HUDEP-2 (cell line): ENCODE measurements around the gene PEX7.
"Not testable (repeated sequence)": the region's sequence is repeated elsewhere in the genome, so short reads cannot be mapped to it uniquely, and the experiment has no call there.

Experiments
- DNase-seq, 76 experiments: peaks; one replicate each; lab custom pipeline; 2025; ENCODE audit not compliant: unreplicated experiment in 76 of 76; lab: John Stamatoyannopoulos, UW

PEX7 gene

DNA sequence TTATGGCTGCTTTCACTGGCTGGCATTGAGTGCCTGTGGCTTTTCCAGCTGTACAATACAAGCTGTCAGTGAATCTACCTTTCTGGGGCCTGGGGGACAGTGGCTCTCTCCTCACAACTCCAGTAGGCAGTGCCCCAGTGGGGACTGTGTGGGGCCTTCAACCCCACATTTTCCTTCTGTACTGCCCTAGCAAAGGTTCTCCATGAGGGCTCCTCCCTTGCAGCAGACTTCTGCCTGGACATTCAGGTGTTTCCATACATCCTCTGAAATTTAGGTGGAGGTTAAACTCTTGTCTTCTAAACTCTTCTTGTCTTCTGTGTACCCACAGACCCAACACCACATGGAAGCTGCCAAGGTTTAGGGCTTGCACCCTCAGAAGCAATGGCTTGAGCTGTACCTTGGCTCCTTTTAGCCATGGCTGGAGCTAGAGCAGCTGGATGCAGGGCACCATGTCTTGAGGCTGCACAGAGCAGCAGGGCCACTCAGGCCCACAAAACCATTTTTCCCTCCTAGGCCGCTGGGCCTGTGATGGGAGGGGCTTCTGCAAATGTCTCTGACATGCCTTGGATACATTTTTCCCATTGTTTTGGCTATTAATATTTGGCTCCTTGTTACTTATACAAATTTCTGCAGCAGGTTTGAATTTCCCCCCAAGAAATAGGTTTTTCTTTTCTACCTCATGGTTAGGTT is 9.6 kb downstream of the PEX7 start:
- DNase-seq = no peak

DNA sequence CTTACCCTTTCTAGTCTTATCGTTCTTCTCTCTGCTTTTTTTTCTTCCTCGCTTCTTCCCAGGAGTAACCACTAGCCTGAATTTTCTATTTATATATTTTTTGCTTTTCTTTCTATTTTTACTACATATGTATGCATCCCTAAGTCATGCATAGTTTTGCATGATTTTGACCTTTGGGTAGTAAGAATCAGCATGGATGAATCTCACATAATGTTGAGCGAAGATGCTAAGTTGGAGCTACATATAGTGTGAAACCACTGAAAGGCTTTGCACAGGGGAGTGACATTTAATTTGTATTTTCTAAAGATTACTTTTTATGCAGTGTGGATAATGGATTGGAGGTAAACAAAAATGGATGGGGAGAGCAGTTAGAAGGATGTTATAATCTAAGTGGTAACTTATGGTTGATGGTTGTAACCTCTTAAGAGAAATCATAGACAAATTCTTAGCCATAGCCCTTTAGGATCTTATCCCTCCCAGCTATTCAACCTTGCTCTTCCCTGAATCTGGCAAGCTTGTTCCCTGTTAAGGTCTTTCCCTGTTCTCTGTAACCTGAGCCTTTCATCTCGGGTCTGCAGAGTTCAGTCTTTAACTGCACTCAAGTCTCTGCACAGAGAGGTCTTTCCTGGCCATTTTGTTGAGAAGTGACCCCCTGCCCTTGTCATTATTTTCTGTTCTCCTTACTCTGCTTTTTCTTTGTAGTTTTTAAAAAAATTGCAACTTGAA is 18.0 kb downstream of the PEX7 start:
- DNase-seq = no peak

DNA sequence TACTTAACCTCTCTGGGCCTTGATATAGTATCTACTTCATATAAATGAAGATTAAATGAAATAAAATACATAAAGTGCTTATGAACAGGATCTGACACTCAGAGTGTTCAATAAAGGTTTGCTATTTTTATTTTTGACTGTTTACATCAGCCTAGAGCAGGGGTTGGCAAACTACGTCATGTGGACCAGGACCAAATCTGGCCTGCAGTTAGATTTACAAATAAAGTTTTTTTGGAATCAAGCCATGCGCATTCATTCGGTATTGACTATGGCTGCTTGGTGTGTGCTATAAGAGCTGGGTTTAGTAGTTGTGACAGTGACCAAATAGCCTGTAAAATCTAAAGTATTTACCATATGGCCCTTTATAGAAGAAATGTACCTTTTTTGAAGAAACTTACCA is 20.8 kb downstream of the PEX7 start:
- DNase-seq = no peak

DNA sequence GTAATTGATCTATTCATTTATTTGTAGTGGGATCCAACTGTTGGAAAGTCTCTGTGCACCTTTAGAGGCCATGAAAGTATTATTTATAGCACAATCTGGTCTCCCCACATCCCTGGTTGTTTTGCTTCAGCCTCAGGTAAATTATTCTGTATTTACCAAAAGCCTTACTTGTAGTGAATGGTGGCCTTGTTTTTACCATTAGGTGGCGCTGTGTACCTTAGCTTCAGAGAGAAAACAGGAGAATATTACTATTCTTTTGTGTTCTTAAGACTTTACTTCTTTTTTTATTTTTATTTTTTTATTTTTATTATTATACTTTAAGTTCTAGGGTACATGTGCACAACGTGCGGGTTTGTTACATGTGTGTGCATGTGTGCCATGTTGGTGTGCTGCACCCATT is 23.7 kb downstream of the PEX7 start:
- peak in 47 of 76 experiments; percentile 4 to 75 (median 35) for DNase-seq

DNA sequence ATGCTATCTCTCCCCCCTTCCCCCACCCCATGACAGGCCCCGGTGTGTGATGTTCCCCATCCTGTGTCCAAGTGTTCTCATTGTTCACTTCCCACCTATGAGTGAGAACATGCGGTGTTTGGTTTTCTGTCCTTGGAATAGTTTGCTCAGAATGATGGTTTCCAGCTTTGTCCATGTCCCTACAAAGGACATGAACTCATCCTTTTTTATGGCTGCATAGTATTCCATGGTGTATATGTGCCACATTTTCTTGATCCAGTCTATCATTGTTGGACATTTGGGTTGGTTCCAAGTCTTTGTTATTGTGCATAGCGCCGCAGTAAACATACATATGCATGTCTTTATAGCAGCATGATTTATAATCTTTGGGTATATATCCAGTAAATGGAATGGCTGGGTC is 24.1 kb downstream of the PEX7 start:
- DNase-seq = not testable (repeated sequence)

DNA sequence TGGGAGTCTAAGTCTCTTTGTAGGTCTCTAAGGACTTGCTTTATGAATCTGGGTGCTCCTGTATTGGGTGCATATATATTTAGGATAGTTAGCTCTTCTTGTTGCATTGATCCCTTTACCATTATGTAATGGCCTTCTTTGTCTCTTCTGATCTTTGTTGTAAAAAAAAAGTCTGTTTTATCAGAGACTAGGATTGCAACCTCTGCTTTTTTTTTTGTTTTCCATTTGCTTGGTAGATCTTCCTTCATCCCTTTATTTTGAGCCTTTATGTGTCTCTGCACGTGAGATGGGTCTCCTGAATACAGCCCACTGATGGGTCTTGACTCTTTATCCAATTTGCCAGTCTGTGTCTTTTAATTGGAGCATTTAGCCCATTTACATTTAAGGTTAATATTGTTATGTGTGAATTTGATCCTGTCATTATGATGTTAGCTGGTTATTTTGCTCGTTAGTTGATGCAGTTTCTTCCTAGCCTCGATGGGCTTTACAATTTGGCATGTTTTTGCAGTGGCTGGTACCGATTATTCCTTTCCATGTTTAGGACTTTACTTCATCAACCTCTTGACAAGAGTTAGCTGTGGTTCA is 27.7 kb downstream of the PEX7 start:
- not testable (repeated sequence) for DNase-seq

DNA sequence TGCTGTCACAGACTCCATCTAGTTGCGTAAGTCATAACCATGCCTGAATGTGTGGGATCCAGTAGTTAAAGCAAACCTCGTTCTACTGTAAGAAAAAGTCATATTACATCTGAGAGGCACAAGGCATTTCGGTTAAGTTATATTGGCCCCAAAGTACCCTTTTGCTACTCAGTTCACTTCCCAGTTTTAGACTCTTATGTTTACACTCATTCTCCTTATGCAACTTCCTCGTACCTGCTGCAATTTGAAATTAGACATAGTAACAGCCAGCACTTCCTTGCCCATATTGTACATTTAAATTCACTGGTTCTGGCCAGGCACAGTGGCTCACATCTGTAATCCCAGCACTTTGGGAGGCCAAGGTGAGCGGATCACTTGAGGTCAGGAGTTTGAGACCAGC is 37.0 kb downstream of the PEX7 start:
- DNase-seq = no peak

DNA sequence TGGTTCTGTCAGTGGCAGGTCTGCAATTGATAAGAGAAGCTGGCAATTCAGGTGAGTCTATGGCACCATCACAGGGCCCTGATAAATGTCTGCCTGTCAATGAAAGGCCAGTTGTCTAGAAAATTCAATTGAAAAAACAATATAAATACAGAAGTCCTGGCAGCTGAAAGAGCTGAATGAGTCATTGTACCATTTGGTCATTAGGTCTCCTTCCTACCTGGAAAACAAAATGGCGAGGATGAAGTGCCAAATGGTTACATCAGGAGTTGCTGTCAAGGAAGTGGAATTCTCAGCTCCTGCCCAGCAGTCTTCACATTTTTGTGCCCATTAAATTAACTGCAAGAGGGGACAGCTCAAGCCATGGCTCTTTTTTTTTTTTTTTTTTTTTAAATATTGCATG is 37.7 kb downstream of the PEX7 start:
- DNase-seq = no peak

DNA sequence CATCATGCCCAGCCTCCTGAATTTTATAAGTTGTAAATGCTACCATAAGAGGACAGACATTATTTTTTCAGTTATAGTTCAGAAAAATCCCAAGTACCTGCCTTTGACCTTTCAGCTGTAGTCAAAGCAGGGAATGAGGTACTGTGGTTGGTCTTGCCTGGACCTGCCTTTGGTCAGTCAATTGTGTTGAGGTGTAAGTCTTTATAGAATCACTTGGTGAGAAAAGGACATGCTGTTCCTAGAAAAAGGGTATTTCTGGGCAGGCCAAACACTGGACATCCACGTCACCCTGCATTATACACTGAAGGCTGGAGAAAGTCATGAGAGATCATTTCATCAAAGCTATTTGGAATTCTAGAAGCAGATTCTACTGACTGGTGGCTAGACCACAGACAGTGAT is 40.3 kb downstream of the PEX7 start:
- DNase-seq = no peak

DNA sequence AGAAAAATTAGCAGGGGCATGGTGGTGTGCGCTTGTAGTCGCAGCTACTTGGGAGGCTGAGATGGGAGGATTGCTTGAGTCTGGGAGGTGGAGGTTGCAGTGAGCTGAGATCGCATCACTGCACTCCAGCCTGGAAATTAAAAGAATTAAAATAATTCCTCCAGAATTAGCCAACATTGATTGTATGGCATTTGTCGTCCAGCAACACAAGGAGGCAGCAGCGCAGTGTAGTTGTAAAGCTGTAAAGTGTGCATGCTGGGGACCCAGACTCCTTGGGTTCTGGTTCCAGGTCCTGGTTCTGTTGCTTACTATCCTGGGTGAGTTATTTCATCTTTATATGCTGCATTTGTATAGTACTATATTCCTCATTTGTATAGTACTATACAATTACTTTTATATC is 41.4 kb downstream of the PEX7 start:
- DNase-seq = peak in 1 of 76 experiments; percentile 14

DNA sequence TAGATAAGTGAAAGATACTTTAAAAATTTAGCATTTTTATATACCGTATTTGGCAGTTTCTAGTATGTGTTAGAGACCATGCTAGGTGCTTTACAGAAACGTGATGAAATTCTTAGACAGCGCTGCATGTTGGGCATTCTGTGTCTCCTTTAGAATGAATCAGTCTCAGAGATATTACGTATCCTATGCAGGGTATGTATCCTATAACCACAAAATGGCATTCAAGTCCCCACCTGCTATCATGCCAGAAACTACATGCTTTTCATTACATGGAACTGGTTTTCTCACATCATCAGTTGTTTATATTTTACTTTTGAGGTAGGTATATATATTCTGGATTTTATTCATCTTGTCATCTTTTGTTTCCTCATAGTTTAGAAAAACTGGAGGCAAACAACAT is 42.3 kb downstream of the PEX7 start:
- DNase-seq = peak in 1 of 76 experiments; percentile 4

DNA sequence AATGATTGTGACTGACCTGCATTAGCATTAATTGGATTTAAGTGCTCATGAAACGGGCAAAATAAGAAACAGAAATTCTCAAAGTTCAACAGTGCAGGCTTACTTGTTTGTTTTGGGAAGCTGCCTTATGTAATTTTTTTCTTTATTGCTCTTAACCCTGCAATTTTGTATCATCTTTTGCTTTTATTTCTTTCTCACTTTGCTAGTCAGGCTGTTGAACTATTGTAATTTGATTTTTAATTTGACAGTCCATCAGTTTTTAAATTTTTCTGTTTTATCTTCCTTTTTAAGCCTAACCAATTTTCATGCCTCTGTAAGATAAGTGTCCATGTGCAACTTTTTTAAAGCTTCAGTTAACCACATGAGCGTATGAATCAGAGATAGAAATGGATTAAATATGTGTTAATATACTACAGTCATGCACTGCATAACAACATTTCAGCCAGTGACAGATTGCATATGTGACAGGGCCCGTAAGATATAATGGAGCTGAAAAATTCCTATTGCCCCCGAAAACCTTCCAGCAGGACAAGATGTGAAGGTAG is 44.6 kb downstream of the PEX7 start:
- peak in 26 of 76 experiments; percentile 3 to 72 (median 32) for DNase-seq

DNA sequence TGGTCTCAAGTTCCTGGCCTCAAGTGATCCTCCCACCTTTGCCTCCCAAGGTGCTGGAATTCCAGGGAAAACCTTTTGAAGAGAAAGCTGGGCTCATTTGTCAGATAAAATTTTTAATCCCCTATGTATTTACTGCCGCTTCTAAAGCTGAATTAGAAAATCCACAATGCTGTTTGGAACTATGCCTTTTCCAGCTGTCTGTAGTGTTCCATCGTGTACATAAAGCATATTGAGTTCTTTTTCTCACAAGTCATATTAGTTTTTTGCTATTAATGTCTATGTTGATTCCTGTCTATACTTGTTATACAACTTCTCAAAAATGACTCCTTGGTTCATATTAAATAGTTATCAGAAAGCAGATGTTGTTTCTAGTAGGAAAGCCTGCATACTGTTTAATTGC is 47.1 kb downstream of the PEX7 start:
- DNase-seq = no peak

DNA sequence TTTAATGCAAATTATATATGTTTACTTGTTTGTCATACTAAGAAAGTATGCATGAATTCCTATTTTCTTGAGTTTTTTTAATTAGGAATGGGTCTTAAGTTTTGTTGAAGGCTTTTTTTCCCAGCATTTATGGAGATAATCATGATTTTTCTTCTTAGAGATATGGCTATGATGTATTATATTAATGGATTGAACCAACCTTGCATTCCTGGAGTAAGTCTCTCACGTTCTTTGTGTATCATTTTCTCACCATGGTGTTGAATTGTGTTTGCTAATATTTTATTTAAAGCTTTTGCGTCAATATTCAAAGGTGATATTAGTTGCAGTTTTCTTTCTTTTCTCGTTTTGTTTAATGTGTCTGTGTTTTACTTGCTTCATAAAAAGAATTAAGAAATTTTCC is 51.4 kb downstream of the PEX7 start:
- DNase-seq = no peak

DNA sequence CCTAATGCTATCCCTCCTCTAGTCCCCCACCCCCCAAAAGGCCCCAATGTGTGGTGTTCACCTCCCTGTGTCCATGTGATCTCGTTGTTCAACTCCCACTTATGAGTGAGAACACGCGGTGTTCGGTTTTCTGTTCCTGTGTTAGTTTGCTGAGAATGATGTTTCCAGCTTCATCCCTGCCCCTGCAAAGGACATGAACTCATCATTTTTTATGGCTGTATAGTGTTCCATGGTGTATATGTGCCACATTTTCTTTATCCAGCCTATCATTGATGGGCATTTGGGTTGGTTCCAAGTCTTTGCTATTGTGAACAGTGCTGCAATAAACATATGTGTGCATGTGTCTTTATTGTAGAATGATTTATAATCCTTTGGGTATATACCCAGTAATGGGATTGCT is 54.1 kb downstream of the PEX7 start:
- DNase-seq = not testable (repeated sequence)

DNA sequence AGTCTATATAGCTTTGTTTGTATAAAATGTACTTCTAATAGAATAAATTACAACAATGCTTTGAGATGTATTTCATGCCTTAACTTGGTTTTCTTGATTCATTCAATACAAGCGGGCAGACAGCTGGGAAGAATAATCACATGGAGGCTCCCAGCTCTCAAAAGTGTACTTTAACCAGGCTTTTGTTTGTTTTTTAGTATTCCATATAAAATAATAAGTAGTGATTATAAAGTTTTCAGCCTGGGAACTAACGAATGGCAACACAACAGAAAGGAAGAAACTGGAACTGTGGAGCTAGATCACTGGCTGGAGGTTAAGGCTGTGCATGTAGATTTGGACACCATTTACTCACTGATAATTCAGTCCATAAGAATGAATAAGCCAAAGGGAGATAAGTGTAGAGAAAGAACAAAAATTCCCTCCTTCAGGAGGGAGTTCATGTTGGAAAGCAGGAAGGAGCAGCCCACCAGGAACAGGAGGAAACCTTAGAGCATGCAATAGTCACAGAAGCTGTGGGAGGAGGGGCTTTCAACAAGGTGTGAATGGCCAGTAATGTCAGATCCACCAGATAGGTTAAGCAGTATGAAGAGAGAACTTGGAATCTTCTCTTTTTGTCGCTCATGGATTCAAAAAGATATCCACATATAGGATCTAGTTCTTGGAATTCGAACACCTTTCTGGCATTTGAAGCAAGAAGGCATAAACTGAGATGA is 58.5 kb downstream of the PEX7 start:
- no peak for DNase-seq

DNA sequence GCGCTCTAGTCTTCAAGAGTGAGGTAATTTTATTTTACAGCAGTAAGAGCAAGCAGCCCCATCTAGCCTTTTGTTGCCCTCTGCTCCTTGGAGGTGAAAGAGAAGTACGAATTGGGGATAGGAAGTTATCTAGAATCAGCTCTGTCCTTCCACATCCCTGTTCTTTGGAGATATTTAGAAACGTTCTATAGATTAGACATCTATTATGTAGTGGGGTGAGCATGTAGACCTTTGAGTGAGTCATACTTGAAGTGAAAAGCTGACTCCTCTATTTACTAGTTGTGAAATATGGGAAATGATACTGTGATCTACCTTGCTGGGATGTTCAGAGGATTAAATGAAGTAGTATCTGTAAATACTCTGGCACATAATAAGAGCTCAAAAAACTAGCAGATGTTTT is 63.7 kb downstream of the PEX7 start:
- DNase-seq = peak in 14 of 76 experiments; percentile 9 to 61 (median 26)

DNA sequence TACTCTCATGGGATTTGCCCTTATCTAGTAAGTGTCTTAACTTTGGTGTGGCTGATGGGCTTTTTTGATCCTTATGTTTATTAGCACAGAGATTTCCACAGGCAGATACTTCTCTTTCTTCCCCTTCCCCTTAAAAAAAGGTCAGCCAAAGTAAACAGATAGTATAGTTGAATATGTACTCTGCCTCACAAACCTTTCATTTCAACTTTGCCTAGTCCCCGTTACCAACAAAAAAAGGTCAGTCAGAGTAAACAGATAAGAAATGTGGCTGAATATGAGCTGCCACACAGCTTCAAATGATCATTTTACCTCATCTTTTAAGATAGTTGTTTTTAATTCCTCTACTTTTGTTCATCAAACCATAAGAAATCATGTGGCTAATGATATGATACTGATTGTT is 65.6 kb downstream of the PEX7 start:
- DNase-seq = no peak

DNA sequence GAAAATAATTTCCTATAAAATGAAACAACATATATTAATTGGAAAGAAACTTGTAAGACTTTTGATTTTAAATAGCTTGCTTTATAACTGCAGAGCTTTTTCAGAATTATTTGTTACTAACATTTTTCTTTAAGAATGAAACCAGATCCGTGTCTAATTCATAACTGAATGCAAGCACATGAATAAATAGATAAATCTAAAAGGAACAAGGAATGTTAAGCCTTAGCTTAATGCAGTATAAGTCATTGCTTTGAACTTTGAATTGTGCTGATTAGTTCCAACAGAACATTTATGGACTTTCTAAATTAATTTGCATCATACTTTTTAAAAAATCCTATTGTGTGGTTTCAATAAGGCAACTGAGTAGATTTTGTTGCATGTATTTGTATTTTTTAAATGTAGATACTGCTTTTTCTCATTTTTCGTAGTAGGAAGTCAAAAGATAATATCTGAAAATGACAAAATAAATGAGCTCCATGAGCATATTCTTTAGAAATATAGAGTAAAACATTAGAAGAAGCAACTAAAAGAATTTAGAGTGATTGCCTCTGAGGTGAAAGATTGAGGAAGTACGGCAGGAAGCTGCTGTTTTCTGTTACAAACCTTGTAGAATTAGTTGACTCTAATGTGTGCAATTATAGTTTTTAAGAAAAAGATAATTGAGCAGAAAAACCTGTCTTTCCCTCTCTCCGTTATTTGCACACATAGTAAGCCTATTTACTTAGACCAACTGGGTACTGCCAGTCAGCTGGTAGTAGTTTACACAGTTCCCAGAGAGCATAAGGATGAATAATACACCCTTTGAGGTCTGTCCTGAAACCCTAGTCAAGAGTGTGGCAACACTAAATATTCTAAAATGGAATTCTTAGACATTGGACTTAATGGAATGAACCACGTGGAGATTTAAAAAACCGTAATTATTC is 67.1 kb downstream of the PEX7 start:
- no peak for DNase-seq

DNA sequence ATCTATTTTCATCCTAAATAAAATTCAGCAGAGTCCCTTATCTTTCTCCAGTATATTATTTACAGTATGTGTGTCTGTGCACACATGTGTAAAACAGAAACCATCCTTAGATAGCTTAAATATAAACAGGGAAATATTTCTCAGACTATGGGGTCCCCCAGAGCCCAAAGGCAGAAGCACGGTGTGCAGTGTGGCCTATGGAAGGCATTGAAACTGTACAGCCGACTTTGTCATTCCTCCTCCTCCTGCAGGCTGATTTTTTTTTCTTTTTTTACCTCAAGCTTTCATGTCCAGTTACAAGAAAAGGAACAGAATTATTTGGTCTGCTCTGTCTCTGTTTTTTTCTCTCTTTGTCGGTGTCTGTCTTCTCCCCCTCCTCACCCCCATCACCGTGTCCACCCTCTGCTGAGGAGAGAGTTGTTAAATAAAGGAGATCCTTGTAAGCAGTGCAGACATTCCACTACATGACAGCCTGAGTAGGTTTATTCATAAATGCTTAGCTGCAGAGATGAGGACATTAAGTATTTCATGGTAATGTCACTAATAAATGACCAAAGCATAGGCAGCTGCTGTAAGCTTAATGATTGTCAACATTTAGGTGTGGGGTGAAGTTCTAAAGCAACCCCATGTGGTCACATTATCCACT is 67.9 kb downstream of the PEX7 start:
- DNase-seq = no peak
